HepG2 (cell line): ENCODE data around the gene CELF2.

ENCODE experiments used
- MYC ChIP-seq: sonication (generic); formaldehyde crosslinking; IDR thresholded peaks from 2 replicates; pipeline ENCODE4 v1.9.0; 2021; ENCODE audit warnings: missing genetic modification reagents, borderline replicate concordance
- PREB ChIP-seq: sonication (generic); formaldehyde crosslinking; IDR thresholded peaks from 2 replicates; pipeline ENCODE4 v1.4.0; 2020; ENCODE audit warnings: missing genetic modification reagents
- TAF1 ChIP-seq: sonication (generic); formaldehyde crosslinking; IDR thresholded peaks from 2 replicates; pipeline ENCODE4 v1.4.0; 2020; ENCODE audit warnings: missing genetic modification reagents

DNA sequence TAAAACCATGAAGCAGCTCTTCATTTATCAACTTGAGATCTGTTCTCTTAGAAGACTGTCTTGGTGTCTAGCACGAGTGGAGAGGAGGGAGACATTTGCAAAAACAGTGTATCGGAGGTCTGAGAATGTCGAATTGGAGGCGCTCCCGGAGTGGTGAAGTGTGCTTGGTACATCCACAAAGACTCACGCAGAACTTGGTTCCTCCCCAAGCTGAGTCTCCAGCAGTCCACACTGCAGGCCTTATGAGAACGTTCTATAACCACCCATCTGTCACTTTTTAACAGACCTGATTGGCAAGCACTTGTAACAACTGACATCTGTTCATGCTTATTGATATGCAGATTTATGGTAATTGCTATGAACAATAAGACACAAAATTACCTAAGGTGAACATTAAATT is 261.6 kb downstream of the CELF2 start:
- no peak for TF ChIP-seq TAF1
- TF ChIP-seq PREB, result no peak
- no peak for TF ChIP-seq MYC (CRISPR knock-in tag)
